GM19438 (cell line): ENCODE results near the gene FRYL.
A peak's percentile ranks its signal among the peaks of the same experiment; 100 is the strongest.
"Not testable (repeated sequence)": the region's sequence is repeated elsewhere in the genome, so short reads cannot be mapped to it uniquely, and the experiment has no call there.

ENCODE experiments used
- ATAC-seq: cut with Tn5 transposase; IDR thresholded peaks from one replicate; pipeline ENCODE4 v1.9.1; 2021; ENCODE audit warnings: low read depth; ENCODE audit not compliant: unreplicated experiment

The FRYL gene

DNA sequence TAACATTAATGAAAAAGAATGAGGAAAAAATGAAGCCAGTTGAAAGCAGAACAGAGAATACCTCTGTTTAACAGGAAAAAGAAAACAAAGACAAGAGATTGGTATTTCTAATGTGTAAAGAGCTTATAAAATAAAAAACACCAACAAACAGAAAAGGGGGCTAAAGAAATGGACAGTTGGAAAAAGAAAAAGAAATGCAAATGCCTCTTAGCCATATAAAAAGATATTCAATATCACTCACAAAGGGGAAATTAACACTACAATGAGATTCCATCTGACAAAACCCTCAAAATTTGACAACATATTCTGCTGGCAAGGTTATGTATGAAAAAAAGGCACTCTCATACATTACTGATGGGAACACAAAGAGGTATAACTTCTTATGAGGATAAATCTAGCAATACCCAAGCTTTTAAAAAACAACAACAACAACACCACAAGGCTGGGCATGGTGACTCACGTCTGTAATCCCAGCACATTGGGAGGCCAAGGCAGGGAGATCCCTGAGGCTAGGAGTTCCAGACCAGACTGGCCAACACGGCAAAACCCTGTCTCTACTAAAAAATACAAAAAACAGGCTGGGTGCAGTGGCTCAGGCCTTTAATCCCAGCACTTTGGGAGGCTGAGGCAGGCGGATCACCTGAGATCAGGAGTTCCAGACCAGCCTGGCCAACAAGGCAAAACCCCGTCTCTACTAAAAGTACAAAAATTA lies 75.8 kb downstream of the FRYL start:
- ATAC-seq, result no peak

GRCh38 chr4:48699475-48699874 lies 80.6 kb downstream of the FRYL start:
- no peak for ATAC-seq

- no peak for ATAC-seq
These were observed 81.8 kb downstream of the FRYL start for GRCh38 chr4:48698029-48698971.

DNA sequence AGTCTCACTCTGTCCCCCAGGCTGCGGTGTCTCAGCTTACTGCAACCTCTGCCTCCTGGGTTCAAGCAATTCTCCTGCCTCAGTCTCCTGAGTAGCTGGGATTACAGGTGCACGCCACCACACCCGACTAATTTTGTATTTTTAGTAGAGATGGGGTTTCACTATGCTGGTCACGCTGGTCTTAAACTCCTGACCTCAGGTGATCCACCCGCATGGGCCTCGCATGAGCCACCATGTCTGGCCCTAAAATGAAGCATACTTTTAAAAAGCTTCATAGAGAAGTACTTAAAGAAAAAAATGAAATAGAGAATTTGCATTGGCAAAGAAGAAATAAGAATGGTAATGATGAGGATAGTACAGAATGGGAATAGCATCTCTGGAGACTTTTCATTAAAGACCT lies 82.6 kb downstream of the FRYL start:
- ATAC-seq, result not testable (repeated sequence)

DNA sequence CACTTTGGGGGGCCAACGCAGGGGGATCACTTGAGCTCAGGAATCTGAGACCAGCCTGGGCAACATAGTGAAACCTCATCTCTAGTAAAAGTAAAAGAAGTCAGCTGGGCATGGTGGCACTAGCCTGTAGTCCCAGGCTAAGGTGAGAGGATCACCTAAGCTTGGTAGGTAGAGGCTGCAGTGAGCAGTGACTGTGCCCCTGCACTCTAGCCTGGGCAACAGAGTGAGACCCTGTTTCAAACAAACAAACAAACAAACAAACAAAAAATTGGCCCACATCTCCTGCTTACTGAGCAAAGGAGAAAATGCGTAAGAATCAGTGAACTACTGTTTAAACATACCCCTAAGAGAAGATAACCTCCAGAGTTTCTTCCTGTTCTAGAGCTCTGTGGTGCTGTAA lies 85.3 kb downstream of the FRYL start:
- ATAC-seq, result no peak

DNA sequence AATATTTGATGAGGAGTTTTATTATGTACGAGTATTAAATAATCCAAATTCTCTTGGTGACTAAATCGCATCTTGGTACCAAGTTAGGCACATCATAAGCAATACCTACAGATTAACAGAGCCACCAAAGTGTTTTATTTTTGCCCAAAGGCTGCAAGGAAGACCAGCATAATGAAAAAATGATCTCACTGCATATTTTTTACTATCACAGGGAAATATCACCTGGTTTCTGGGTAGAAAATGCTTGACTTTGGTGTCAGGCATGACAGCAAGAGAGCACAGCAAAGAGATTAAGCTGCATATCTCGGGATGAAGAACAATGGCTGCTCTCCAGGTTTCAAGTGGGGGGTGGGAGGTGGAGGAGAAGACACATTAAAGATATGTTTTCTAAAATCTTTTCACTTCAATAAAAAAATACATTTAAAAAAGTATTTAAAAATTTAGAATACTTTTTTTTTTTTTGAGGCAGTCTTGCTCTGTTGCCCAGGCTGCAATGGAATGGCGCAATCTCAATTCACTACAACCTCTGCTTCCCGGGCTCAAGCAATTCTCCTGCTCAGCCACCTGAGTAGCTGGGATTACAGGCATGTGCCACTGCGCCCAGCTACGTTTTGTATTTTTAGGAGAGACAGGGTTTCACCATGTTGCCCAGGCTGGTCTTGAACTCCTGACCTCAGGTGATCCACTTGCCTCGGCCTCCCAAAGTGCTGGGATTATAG lies 86.1 kb downstream of the FRYL start:
- ATAC-seq, result no peak

DNA sequence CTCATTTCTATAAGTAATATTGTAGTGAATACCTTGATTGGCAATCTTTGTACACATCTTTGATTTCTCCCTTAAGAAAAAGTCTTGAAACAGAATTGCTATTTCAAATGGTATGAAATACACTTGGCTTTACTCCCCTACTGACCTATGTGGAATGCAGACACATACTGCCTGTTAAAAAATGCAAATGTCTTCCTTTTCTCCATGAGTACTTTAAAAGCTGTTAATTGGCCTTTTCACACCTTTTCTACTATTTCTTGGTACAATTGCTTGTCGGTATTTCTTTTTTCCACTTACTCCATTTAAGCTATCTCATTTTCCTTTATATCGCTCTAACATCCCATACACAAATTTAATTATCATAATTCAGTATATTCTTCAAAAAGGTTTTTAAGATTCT lies 87.2 kb downstream of the FRYL start:
- no peak for ATAC-seq

DNA sequence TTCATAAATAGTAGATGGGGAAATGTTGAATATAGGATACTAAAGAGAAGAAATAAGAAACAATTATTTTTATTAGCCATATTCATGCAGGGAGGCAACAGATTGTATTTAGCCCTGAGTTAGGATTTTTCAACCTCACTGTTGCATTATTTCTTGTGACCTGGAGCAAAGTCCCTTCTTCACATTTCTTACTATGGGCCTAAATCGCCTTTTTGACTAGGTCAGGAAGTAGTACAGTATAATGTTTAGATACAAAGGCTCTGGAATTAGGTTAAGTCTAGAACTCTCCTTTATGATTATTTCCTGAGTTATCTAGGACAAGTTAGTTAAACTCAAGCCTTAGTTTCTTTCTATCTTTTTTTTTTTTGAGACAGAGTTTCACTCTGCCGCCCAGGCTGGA lies 88.0 kb downstream of the FRYL start:
- ATAC-seq, result no peak

GRCh38 chr4:48688953-48689352 lies 91.1 kb downstream of the FRYL start:
- no peak for ATAC-seq

DNA sequence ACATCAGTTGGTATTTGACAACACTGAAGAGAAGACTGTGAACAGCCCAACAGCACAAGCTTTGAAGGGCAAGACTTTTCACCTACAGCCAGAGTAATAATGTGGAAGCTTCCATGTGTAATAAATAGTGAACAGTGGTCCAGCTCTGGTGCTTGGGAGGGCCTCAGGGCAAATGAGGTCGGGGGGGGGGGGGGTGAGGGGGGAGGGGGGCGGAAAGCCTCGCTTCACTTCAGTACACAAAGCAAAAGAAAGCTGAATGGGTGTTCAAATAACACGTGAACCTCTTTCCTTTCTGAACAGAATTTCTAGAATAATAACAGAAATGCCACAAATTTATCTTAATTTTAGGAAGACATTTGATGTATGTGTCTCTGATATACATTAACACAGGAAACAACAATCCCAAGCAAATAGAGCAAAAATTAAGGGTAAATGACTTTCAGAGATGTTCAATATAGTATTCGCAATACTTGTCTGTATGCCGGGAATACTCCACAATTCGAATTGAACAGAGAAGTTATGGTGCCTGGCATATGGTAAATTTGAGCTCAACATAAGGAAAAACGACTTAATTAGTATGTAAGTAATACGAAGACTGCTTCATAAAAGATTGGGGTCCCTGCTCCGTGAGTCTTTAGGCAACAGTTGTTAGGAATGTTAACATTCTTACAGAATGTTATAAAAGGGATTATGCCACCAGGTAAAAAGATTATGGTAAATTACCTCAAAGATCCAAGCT lies 92.6 kb downstream of the FRYL start:
- no peak for ATAC-seq

GRCh38 chr4:48686369-48686768 lies 93.7 kb downstream of the FRYL start:
- ATAC-seq, result no peak

DNA sequence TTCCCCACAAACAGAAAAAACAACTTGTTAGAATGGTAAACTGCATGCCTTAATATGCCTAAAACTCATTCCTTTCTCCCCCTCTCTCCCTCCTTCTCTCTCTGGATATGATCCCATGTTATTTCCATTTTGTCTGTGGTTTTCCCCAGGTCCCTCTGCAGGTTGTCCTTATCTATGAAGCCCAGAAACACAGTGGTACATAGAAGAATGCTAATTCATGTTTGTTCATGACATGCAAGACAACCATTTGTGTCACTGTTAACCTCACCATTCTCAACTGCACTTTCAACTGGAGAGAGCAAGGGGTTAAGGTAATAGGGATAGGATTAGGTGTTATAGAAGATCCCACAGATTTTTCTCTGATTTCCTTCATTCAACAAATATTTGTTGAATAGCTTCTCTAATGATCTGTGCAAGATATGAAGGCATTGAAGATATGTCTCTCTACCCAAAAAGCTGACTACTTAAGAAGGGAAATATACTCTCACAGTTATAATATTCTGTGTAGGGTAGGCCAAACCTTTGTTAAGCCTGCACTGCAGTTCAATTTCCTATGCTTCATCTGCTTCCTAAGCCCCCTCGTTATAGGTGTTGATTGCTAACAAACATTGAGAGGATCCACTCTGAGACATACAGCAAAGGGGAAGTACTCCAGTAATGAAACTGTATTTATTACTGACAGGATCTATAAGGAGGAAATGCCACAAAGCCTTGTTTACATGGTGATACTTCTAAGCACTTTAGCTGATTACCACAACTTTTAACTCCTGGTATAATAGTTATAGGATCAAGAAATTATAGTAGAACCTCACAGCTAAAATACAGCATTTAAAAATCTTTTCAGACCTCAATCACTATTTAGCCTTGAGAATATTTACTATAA lies 96.1 kb downstream of the FRYL start:
- peak; percentile 83 for ATAC-seq

- ATAC-seq, result not testable (repeated sequence)
These were observed 97.2 kb downstream of the FRYL start for GRCh38 chr4:48682870-48683269.

DNA sequence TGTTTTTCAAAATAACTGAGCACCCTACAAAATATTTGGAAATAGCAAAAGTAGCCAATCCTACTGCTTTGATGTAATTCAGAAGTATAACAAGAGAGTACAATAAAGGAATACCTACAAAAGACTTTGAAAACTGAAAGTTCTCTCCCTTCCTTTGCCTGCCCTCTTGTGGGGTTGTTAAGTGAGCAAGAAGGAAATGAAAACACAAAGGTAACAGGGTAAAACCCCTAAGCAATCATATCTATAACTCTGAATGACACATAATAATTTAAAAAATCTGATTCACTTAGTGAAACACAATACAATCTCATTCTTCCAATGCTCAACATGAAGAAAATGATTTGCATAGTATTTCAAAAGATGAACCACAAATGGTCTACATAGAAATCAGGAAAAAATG lies 98.2 kb downstream of the FRYL start:
- ATAC-seq, result no peak

- ATAC-seq, result no peak
These were observed 99.1 kb downstream of the FRYL start for GRCh38 chr4:48680848-48681568.

DNA sequence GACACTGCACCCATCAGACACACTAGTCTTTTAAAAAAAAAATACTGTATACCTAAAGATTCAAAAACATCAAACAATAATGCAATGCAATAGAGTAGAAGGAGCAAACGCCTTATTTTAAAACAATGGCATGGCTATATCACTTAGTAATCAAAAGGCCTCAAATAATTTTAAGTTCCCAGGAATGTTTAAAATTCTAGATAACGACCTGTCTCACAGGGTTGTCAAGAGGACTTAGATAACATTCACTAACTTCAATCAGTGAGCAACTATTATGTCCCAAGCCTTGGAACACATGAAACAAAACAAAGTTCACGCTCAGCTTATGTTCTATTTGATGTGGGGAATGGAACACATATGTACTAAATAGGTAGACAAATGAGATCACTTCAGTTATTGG lies 106.5 kb downstream of the FRYL start:
- no peak for ATAC-seq

DNA sequence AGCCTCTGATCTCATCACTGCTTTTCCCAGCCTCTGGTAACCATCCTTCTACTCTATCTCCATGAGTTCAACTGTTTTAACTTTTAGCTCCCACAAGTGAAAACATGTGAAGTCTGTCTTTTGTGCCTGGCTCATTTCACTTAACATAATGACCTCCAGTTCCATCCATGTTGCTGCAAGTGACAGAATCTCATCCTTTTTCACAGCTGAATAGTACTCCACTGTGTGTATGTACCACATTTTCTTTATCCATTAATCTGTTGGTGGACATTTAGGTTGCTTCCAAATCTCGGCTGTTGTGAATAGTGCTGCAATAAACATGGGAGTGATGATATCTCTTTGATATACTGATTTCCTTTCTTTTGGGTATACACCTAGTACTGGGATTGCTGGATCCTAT lies 109.5 kb downstream of the FRYL start:
- no peak for ATAC-seq

DNA sequence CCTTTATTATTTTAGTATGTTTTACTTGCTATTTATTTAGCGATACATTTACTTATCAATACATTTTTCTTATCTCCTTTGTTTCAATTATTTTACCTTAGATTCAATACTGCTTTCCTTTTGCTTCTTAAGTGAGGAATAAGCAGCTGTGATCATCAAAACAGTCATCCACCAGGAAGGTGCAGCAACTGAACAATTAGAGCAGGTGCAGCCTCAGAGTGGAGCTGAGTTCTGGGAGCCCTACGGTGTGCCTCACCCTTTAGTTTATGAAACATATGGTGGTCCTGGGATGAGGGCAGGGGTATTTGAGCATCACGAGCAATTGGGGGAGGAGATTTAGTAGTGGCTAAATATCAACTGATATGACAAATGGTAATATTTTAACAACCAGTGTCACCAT lies 111.0 kb downstream of the FRYL start:
- no peak for ATAC-seq
